Activated naive CD4-positive, alpha-beta T cell treated with anti-CD3 and anti-CD28 coated beads, Interleukin-2, amount 10 ng/mL, durations not matched to agents 7 days and 5 days (primary cell): ENCODE results near the gene MSL1.

ENCODE experiments used
- CTCF ChIA-PET: fragments of 350-600 bp; sonication (Branson Sonifier 250); formaldehyde crosslinking; loops from one replicate; lab custom pipeline; 2021; ENCODE audit warnings: antibody characterized with exemption; lab: Charles Lee
- DNase-seq: peaks from one replicate; pipeline ENCODE4 v3.0.0-alpha.2; 2020
- H3K27ac Mint-ChIP-seq: one replicate; pipeline ENCODE4 v1.8.0; 2021; ENCODE audit warnings: mild to moderate bottlenecking, moderate library complexity, mixed read lengths
- H3K27me3 Mint-ChIP-seq: one replicate; pipeline ENCODE4 v1.8.0; 2021; ENCODE audit warnings: mild to moderate bottlenecking, mixed read lengths
- H3K36me3 Mint-ChIP-seq: one replicate; pipeline ENCODE4 v1.8.0; 2021; ENCODE audit warnings: mixed read lengths
- H3K4me1 Mint-ChIP-seq: one replicate; pipeline ENCODE4 v1.8.0; 2021; ENCODE audit warnings: mixed read lengths
- H3K4me3 Mint-ChIP-seq: one replicate; pipeline ENCODE4 v1.8.0; 2021; ENCODE audit warnings: mild to moderate bottlenecking, moderate library complexity, mixed read lengths
- H3K9me3 Mint-ChIP-seq: one replicate; pipeline ENCODE4 v1.8.0; 2021; ENCODE audit warnings: mixed read lengths

MSL1 gene

GRCh38 chr17:40121181-40122135 lies at the start of gene MSL1:
TSS of gene MSL1 (plus strand) at chr17:40121971. CDS start at chr17:40122613, 642 bp downstream.
- peaks cover 18% of the 10 kb centered on the region for H3K36me3 Mint-ChIP-seq
- CTCF ChIA-PET, result interaction anchor here (0.7 to 3.0 kb wide), 6 partner anchors 9 to 94 kb away, joined by 3 to 34 read pairs (median 4); no protein-coding TSS in a partner anchor
- peak; percentile 89 for DNase-seq
- peak within 1 kb of the TSS; percentile 83 for H3K4me3 Mint-ChIP-seq
- H3K27ac Mint-ChIP-seq, result peak within 1 kb of the TSS; percentile 82
- no peaks in the 10 kb centered on the region for H3K9me3 Mint-ChIP-seq
- peaks cover 37% of the 10 kb centered on the region for H3K4me1 Mint-ChIP-seq
- H3K27me3 Mint-ChIP-seq, result peaks cover 3% of the 10 kb centered on the region

- H3K36me3 Mint-ChIP-seq, result peaks cover 2% of the 10 kb centered on the region
- no peak overlapping the region for H3K4me3 Mint-ChIP-seq
- DNase-seq, result no peak
- no peak overlapping the region for H3K27ac Mint-ChIP-seq
- H3K9me3 Mint-ChIP-seq, result no peaks in the 10 kb centered on the region
- H3K27me3 Mint-ChIP-seq, result peaks cover 3% of the 10 kb centered on the region
- H3K4me1 Mint-ChIP-seq, result peaks cover 46% of the 10 kb centered on the region
- CTCF ChIA-PET, result interaction anchor here (0.6 to 5.4 kb wide), 5 partner anchors 14 to 93 kb away, joined by 3 to 28 read pairs (median 5); partner anchors contain the start of gene CSF3
Observed at GRCh38 chr17:40072040-40072734, 49.6 kb upstream of the MSL1 start.

- DNase-seq, result no peak
- Mint-ChIP-seq H3K27ac (no peak overlapping the region), H3K27me3 (peaks cover 3% of the 10 kb centered on the region), H3K36me3 (peaks cover 2% of the 10 kb centered on the region), H3K4me3 (no peak overlapping the region), H3K4me1 (peaks cover 41% of the 10 kb centered on the region), H3K9me3 (no peaks in the 10 kb centered on the region)
- CTCF ChIA-PET, result interaction anchor here (1.0 to 5.4 kb wide), 4 partner anchors 9 to 59 kb away, joined by 3 to 28 read pairs (median 6); partner anchors contain the start of gene CSF3
Observed at GRCh38 chr17:40072735-40073346, 48.9 kb upstream of the MSL1 start.

- peaks cover 3% of the 10 kb centered on the region for H3K27me3 Mint-ChIP-seq
- peaks cover 35% of the 10 kb centered on the region for H3K4me1 Mint-ChIP-seq
- peaks cover 2% of the 10 kb centered on the region for H3K36me3 Mint-ChIP-seq
- no peak overlapping the region for H3K27ac Mint-ChIP-seq
- DNase-seq, result no peak
- no peak overlapping the region for H3K4me3 Mint-ChIP-seq
- CTCF ChIA-PET, result interaction anchor here (1.0 to 5.4 kb wide), 7 partner anchors 10 to 95 kb away, joined by 3 to 28 read pairs (median 7); partner anchors contain the start of genes CSF3 and MED24
- no peaks in the 10 kb centered on the region for H3K9me3 Mint-ChIP-seq
Observed at GRCh38 chr17:40073454-40074174, 48.2 kb upstream of the MSL1 start.

GRCh38 chr17:40074175-40074512 lies 47.6 kb upstream of the MSL1 start:
- peaks cover 2% of the 10 kb centered on the region for H3K36me3 Mint-ChIP-seq
- H3K4me1 Mint-ChIP-seq, result peaks cover 30% of the 10 kb centered on the region
- H3K4me3 Mint-ChIP-seq, result no peak overlapping the region
- H3K27ac Mint-ChIP-seq, result no peak overlapping the region
- DNase-seq, result no peak
- peaks cover 3% of the 10 kb centered on the region for H3K27me3 Mint-ChIP-seq
- CTCF ChIA-PET, result interaction anchor here (1.4 to 5.4 kb wide), 9 partner anchors 8 to 95 kb away, joined by 3 to 79 read pairs (median 11); partner anchors contain the start of genes CSF3, MED24 and THRA
- no peaks in the 10 kb centered on the region for H3K9me3 Mint-ChIP-seq

- H3K36me3 Mint-ChIP-seq, result peaks cover 2% of the 10 kb centered on the region
- H3K9me3 Mint-ChIP-seq, result no peaks in the 10 kb centered on the region
- peaks cover 3% of the 10 kb centered on the region for H3K27me3 Mint-ChIP-seq
- H3K4me1 Mint-ChIP-seq, result peaks cover 23% of the 10 kb centered on the region
- H3K4me3 Mint-ChIP-seq, result no peak overlapping the region
- no peak overlapping the region for H3K27ac Mint-ChIP-seq
- no peak for DNase-seq
- CTCF ChIA-PET, result interaction anchor here (0.8 to 5.4 kb wide), 26 partner anchors 9 to 202 kb away, joined by 3 to 79 read pairs (median 7); partner anchors contain the start of genes CSF3, MED24, NR1D1 and THRA
Observed at GRCh38 chr17:40074871-40075200, 46.9 kb upstream of the MSL1 start.

- Mint-ChIP-seq H3K36me3 (peaks cover 2% of the 10 kb centered on the region), H3K4me1 (peaks cover 18% of the 10 kb centered on the region), H3K4me3 (no peak overlapping the region), H3K27ac (peak overlapping the region; percentile 72), H3K27me3 (peaks cover 3% of the 10 kb centered on the region), H3K9me3 (no peaks in the 10 kb centered on the region)
- CTCF ChIA-PET, result interaction anchor here (0.7 to 5.4 kb wide), 34 partner anchors 9 to 331 kb away, joined by 3 to 79 read pairs (median 5); partner anchors contain the start of genes CSF3, MED24, NR1D1 and THRA
- DNase-seq, result peak; percentile 73
Observed at GRCh38 chr17:40075201-40075941, 46.4 kb upstream of the MSL1 start.

GRCh38 chr17:40075942-40076498 lies 45.8 kb upstream of the MSL1 start:
- CTCF ChIA-PET, result interaction anchor here (0.7 to 5.4 kb wide), 31 partner anchors 9 to 332 kb away, joined by 3 to 79 read pairs (median 6); partner anchors contain the start of genes CSF3, MED24, NR1D1 and THRA
- Mint-ChIP-seq H3K4me3 (no peak overlapping the region), H3K36me3 (peaks cover 2% of the 10 kb centered on the region), H3K9me3 (no peaks in the 10 kb centered on the region), H3K27me3 (peaks cover 3% of the 10 kb centered on the region), H3K27ac (no peak overlapping the region), H3K4me1 (peaks cover 16% of the 10 kb centered on the region)
- no peak for DNase-seq

GRCh38 chr17:40076591-40076990 lies 45.2 kb upstream of the MSL1 start:
- Mint-ChIP-seq H3K27me3 (peaks cover 3% of the 10 kb centered on the region), H3K36me3 (peaks cover 2% of the 10 kb centered on the region), H3K4me1 (peaks cover 16% of the 10 kb centered on the region), H3K27ac (no peak overlapping the region), H3K4me3 (no peak overlapping the region), H3K9me3 (no peaks in the 10 kb centered on the region)
- no peak for DNase-seq
- CTCF ChIA-PET, result interaction anchor here (1.0 to 5.4 kb wide), 9 partner anchors 8 to 333 kb away, joined by 3 to 79 read pairs (median 19); partner anchors contain the start of genes CSF3, MED24 and THRA

GRCh38 chr17:40079545-40079944 lies 42.2 kb upstream of the MSL1 start:
- no peaks in the 10 kb centered on the region for H3K9me3 Mint-ChIP-seq
- H3K27me3 Mint-ChIP-seq, result no peaks in the 10 kb centered on the region
- no peak overlapping the region for H3K27ac Mint-ChIP-seq
- DNase-seq, result no peak
- CTCF ChIA-PET, result no interaction called here
- peaks cover 4% of the 10 kb centered on the region for H3K36me3 Mint-ChIP-seq
- peaks cover 16% of the 10 kb centered on the region for H3K4me1 Mint-ChIP-seq
- no peak overlapping the region for H3K4me3 Mint-ChIP-seq

GRCh38 chr17:40084477-40084876 lies 37.3 kb upstream of the MSL1 start:
- CTCF ChIA-PET, result interaction anchor here (0.9 to 3.8 kb wide), 5 partner anchors 8 to 70 kb away, joined by 4 to 42 read pairs (median 10); partner anchors contain the start of gene CSF3
- Mint-ChIP-seq H3K9me3 (no peaks in the 10 kb centered on the region), H3K4me3 (no peak overlapping the region), H3K4me1 (no peaks in the 10 kb centered on the region), H3K36me3 (peaks cover 9% of the 10 kb centered on the region), H3K27me3 (no peaks in the 10 kb centered on the region), H3K27ac (no peak overlapping the region)
- no peak for DNase-seq
